Activated T-cell treated with anti-CD3 and anti-CD28 coated beads, Interleukin-2, amount 50 U/mL, for 72 hours (primary cell): ENCODE results near the gene CGA. TPM values are rescaled to one million over a fixed set of nuclear protein-coding genes. Genes with fewer than 3 reads are reported as not detected.

Experiments used
- ATAC-seq, 2 donors: fragments of 150-1000 bp; cut with Tn5 transposase; replicated peaks in 1 of 2; 2 replicates each; pipeline ENCODE4 v1.10.0; 2021; ENCODE audit warnings: moderate library complexity in 2 of 2, mild to moderate bottlenecking in 1 of 2
- DNase-seq, 2 donors: peaks; one replicate each; pipeline ENCODE4 v3.0.0; 2021 to 2022; ENCODE audit warnings: mixed read lengths in 1 of 2
- H3K27ac Mint-ChIP-seq: one replicate; pipeline ENCODE4 v1.8.0; 2022; ENCODE audit warnings: mild to moderate bottlenecking, moderate library complexity, mixed read lengths
- H3K27me3 Mint-ChIP-seq: one replicate; pipeline ENCODE4 v1.8.0; 2022; ENCODE audit warnings: low read depth, mixed read lengths
- H3K36me3 Mint-ChIP-seq, 2 donors: one replicate each; pipeline ENCODE4 v1.8.0; 2022; ENCODE audit warnings: mixed read lengths in 2 of 2, mild to moderate bottlenecking in 1 of 2; ENCODE audit not compliant: insufficient read depth in 2 of 2
- H3K4me1 Mint-ChIP-seq: one replicate; pipeline ENCODE4 v1.8.0; 2022; ENCODE audit warnings: low read depth, mixed read lengths
- H3K4me3 Mint-ChIP-seq, 2 donors: one replicate each; pipeline ENCODE4 v1.8.0; 2022; ENCODE audit warnings: mild to moderate bottlenecking in 2 of 2, mixed read lengths in 2 of 2, moderate library complexity in 2 of 2
- H3K9me3 Mint-ChIP-seq, 2 donors: one replicate each; pipeline ENCODE4 v1.8.0; 2022; ENCODE audit warnings: mixed read lengths in 2 of 2
- total RNA-seq, 2 donors: library from RNA; stranded (reverse); gene quantifications; one replicate each; pipeline ENCODE4 v1.2.3, GENCODE V29; 2022

The CGA gene
- total RNA-seq, 2 donors from 2014 or later = not detected

GRCh38 chr6:87074101-87074621 lies 20.7 kb downstream of the CGA start:
- Mint-ChIP-seq H3K9me3 (no peaks in the 10 kb centered on the region), H3K4me1 (no peaks in the 10 kb centered on the region), H3K4me3 (no peak overlapping the region), H3K27ac (no peak overlapping the region), H3K27me3 (peaks cover 26% of the 10 kb centered on the region), H3K36me3 (no peaks in the 10 kb centered on the region)
- DNase-seq (no peak), ATAC-seq (no peak)

- H3K27ac Mint-ChIP-seq = no peak overlapping the region
- H3K27me3 Mint-ChIP-seq = peaks cover 26% of the 10 kb centered on the region
- no peaks in the 10 kb centered on the region for H3K36me3 Mint-ChIP-seq
- H3K9me3 Mint-ChIP-seq = no peaks in the 10 kb centered on the region
- no peak overlapping the region for H3K4me3 Mint-ChIP-seq
- no peaks in the 10 kb centered on the region for H3K4me1 Mint-ChIP-seq
- no peak for ATAC-seq
- DNase-seq = no peak
These were observed 23.2 kb downstream of the CGA start for GRCh38 chr6:87071683-87072082.

GRCh38 chr6:87070741-87071140 lies 24.2 kb downstream of the CGA start:
- Mint-ChIP-seq H3K4me1 (no peaks in the 10 kb centered on the region), H3K27ac (no peak overlapping the region), H3K27me3 (peaks cover 26% of the 10 kb centered on the region), H3K4me3 (no peak overlapping the region), H3K9me3 (no peaks in the 10 kb centered on the region), H3K36me3 (no peaks in the 10 kb centered on the region)
- ATAC-seq (no peak), DNase-seq (no peak)

GRCh38 chr6:87068795-87069194 lies 26.1 kb downstream of the CGA start:
- Mint-ChIP-seq H3K27ac (no peak overlapping the region), H3K4me1 (no peaks in the 10 kb centered on the region), H3K36me3 (no peaks in the 10 kb centered on the region), H3K9me3 (no peaks in the 10 kb centered on the region), H3K27me3 (peaks cover 26% of the 10 kb centered on the region), H3K4me3 (no peak overlapping the region)
- ATAC-seq (no peak), DNase-seq (no peak)

- Mint-ChIP-seq H3K9me3 (no peaks in the 10 kb centered on the region), H3K27me3 (peaks cover 18% of the 10 kb centered on the region), H3K4me1 (peaks cover 7% of the 10 kb centered on the region), H3K36me3 (no peaks in the 10 kb centered on the region), H3K27ac (peak overlapping the region; percentile 38), H3K4me3 (peak overlapping the region in 1 of 2 donors; percentile 72)
- ATAC-seq (no peak), DNase-seq (peak; percentile 39 to 40)
These were observed 28.2 kb downstream of the CGA start for GRCh38 chr6:87066449-87067333.

- H3K4me1 Mint-ChIP-seq = peaks cover 7% of the 10 kb centered on the region
- no peak overlapping the region for H3K4me3 Mint-ChIP-seq
- H3K27ac Mint-ChIP-seq = no peak overlapping the region
- no peaks in the 10 kb centered on the region for H3K9me3 Mint-ChIP-seq
- no peaks in the 10 kb centered on the region for H3K36me3 Mint-ChIP-seq
- no peak for ATAC-seq
- H3K27me3 Mint-ChIP-seq = peaks cover 5% of the 10 kb centered on the region
- DNase-seq = no peak
These were observed 29.8 kb downstream of the CGA start for GRCh38 chr6:87065117-87065516.

- DNase-seq = no peak
- no peaks in the 10 kb centered on the region for H3K36me3 Mint-ChIP-seq
- ATAC-seq = no peak
- H3K27ac Mint-ChIP-seq = no peak overlapping the region
- H3K27me3 Mint-ChIP-seq = peaks cover 9% of the 10 kb centered on the region
- peaks cover 7% of the 10 kb centered on the region for H3K4me1 Mint-ChIP-seq
- no peaks in the 10 kb centered on the region for H3K9me3 Mint-ChIP-seq
- no peak overlapping the region for H3K4me3 Mint-ChIP-seq
These were observed 35.0 kb downstream of the CGA start for GRCh38 chr6:87059943-87060342.

- DNase-seq (no peak), ATAC-seq (no peak)
- Mint-ChIP-seq H3K9me3 (no peaks in the 10 kb centered on the region), H3K36me3 (no peaks in the 10 kb centered on the region), H3K27me3 (peaks cover 19% of the 10 kb centered on the region), H3K4me1 (no peaks in the 10 kb centered on the region), H3K4me3 (no peak overlapping the region), H3K27ac (no peak overlapping the region)
These were observed 40.6 kb downstream of the CGA start for GRCh38 chr6:87054143-87054833.

- Mint-ChIP-seq H3K27me3 (peaks cover 27% of the 10 kb centered on the region), H3K4me3 (no peak overlapping the region), H3K36me3 (no peaks in the 10 kb centered on the region), H3K4me1 (no peaks in the 10 kb centered on the region), H3K9me3 (no peaks in the 10 kb centered on the region), H3K27ac (no peak overlapping the region)
- ATAC-seq (no peak), DNase-seq (no peak)
These were observed 41.6 kb downstream of the CGA start for GRCh38 chr6:87053312-87053711.

GRCh38 chr6:87049779-87050178 lies 45.1 kb downstream of the CGA start:
- no peak overlapping the region for H3K4me3 Mint-ChIP-seq
- no peaks in the 10 kb centered on the region for H3K9me3 Mint-ChIP-seq
- H3K36me3 Mint-ChIP-seq = no peaks in the 10 kb centered on the region
- no peak for DNase-seq
- no peak for ATAC-seq
- no peak overlapping the region for H3K27ac Mint-ChIP-seq
- peaks cover 26% of the 10 kb centered on the region for H3K27me3 Mint-ChIP-seq
- H3K4me1 Mint-ChIP-seq = no peaks in the 10 kb centered on the region

- DNase-seq (no peak), ATAC-seq (no peak)
- no peaks in the 10 kb centered on the region for H3K9me3 Mint-ChIP-seq
- peaks cover 22% of the 10 kb centered on the region for H3K27me3 Mint-ChIP-seq
- no peak overlapping the region for H3K4me3 Mint-ChIP-seq
- H3K4me1 Mint-ChIP-seq = no peaks in the 10 kb centered on the region
- no peak overlapping the region for H3K27ac Mint-ChIP-seq
- H3K36me3 Mint-ChIP-seq = no peaks in the 10 kb centered on the region
These were observed 49.3 kb downstream of the CGA start for GRCh38 chr6:87045521-87046075.

GRCh38 chr6:87040729-87041128 lies 54.2 kb downstream of the CGA start:
- no peaks in the 10 kb centered on the region for H3K4me1 Mint-ChIP-seq
- no peaks in the 10 kb centered on the region for H3K36me3 Mint-ChIP-seq
- DNase-seq (no peak), ATAC-seq (no peak)
- no peak overlapping the region for H3K4me3 Mint-ChIP-seq
- peaks cover 1 to 2% of the 10 kb centered on the region in 2 donors for H3K9me3 Mint-ChIP-seq
- H3K27me3 Mint-ChIP-seq = peaks cover 6% of the 10 kb centered on the region
- H3K27ac Mint-ChIP-seq = no peak overlapping the region
